Endometrial microvascular endothelial cells (primary cell): ENCODE measurements around the gene UQCRHL. TPM values are rescaled to one million over a fixed set of nuclear protein-coding genes. Genes with fewer than 3 reads are reported as not detected.
"Not testable (repeated sequence)": the region's sequence is repeated elsewhere in the genome, so short reads cannot be mapped to it uniquely, and the experiment has no call there.

Source experiments
- in situ Hi-C: cut with HindIII; loops from 2 replicates; pipeline ENCODE4 v1.10.0; 2017; ENCODE audit warnings: low sequenced_read_pairs, low pct_unique_long_range_greater_than_20kb; ENCODE audit errors: inconsistent ontology term
- total RNA-seq: library from RNA; depleted of rRNA; stranded (reverse); fragments of >200 nt; gene quantifications from one replicate; pipeline ENCODE4 v1.2.3, GENCODE V29; 2015; ENCODE audit errors: inconsistent ontology term

The UQCRHL gene
- total RNA-seq, 1 donor from 2014 or later, result 2.5 TPM

DNA sequence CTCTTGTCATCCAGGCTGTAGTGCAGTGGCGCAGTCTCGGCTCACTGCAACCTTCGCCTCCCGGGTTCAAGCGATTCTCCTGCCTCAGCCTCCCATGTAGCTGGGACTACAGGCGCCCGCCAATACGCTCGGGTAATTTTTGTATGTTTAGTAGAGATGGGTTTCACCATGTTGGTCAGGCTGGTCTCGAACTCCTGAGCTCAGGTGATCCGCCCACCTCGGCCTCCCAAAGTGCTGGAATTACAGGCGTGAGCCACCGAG is 29.0 kb upstream of the UQCRHL start:
- in situ Hi-C loops, result not testable (repeated sequence)

DNA sequence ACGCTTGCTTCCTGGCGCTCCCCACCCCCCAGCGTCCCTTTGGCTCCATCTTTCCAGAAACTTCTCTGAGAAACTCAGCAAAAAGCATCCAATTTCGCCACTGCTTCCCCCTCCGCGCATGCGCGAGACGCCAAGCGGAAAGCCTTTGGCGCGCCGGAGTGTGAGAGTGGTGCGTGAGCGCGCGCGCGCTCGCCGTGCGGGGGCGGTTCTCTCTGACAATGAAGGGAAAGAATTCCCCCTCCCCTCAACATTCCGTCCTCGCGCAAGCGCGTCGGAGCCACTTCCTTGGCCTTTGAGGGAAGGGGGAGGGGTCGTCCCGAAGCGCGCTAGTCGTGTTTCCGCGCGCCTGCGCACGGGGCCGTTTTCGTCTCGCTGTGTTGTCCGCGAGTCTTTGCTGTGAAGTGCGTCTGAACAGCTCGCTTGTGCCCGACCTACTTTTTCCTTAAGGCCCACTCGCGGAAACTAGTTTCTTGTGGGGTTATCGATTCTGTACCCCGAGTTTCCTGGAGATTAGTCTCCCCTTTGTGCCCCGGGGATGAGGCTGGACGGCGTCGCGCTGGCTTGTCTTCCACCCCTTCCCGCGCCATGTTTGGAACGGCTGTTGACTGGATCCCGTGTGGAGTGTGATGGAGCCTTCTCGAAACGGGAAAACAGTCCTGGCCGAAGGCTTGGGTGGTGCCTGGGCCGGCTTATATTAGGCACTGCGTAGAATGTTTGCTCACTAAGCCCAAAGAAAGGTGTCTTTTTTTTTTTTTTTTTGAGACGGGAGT is 28.5 kb upstream of the UQCRHL start:
- in situ Hi-C loops, result no loop called here

DNA sequence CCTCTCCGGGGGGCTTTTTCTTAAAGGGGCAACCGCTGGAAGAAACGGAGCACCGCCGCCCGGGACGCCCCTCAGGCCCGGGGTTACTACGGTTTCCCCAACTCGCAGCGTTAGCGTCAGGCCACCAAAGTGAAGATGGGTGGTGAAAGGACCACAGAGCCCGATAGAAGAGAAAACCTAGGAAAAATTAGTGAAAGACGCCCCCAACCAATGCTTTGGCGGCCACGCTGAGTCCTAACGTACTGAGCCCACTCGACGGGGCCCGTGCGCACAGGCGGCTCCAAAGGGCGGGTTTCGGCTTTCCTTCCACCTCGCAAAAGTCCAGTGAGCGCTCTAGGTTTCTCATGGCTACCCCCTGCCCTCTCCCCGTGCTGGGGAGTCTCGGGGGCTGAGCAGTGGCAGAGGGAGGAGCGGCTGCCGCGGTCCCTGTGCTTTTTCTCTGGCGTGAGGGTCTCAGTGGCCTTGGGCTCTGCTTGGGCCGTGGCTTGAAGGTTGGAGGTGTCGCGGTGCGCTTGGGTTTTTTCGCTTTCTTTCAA is 27.8 kb upstream of the UQCRHL start:
- in situ Hi-C loops, result no loop called here

DNA sequence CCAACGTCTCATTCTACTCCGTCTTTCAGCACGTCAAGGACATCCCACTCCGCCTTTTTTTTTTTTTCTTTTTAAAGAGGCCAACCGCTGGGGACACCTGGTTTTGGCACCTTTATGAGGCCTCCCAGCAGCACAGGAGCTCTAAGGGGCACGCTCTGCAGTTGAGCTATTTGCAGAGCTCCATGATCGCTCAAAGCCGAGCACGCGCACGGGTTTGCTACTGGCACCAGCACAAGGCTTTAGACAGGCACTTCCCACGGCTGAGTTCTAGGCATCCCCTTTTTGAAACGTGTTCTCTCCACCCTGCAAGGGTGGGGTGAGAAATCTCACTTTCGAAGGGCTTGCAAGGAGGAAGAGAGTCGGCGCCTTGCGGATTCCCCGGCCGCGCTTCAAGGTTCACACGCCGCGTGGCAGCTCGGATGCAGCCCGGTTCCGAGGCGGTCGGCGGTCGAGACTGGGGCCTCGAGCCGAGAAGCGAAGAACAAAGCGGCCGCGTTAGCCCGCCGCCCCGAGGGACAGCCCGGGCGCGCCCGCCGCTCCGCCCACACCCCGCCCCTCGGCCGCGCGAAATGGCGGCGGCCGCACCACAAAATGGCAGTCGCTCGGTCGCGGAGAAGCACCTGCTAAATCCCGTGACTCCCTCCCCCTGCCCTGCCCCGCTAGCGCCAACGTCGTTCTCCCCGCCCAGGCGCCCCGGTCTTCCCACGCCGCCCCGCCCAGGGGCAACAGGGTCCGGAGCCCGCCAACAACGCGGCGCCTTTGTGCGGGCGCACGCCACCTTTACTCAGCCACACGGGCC is 27.2 kb upstream of the UQCRHL start:
- in situ Hi-C loops, result no loop called here

DNA sequence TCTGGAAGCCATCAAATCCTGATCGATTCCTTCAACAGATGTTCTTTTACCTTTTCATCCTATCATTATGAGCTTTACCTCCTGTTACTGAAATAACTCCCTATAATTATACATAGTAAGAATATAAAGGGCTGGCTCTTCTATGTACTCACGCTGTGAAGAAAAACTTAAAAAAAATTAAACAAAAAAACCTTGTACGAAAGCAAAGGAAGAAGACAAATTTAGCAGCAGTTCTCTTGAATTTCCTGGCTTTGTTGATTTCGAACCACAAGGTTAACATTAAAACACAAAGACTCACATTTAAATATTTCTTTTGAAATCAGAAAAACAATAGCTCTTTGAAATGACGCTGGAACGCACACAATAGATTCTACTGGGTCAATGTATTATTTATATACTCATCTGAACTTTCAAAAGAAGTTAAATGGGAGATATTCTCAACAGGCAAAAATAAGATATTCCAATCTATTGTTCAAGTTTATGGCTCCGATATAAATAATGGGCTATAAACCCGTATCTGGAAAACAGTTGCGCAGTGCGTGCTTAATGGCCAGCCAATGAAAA is 26.5 kb upstream of the UQCRHL start:
- in situ Hi-C loops, result no loop called here

DNA sequence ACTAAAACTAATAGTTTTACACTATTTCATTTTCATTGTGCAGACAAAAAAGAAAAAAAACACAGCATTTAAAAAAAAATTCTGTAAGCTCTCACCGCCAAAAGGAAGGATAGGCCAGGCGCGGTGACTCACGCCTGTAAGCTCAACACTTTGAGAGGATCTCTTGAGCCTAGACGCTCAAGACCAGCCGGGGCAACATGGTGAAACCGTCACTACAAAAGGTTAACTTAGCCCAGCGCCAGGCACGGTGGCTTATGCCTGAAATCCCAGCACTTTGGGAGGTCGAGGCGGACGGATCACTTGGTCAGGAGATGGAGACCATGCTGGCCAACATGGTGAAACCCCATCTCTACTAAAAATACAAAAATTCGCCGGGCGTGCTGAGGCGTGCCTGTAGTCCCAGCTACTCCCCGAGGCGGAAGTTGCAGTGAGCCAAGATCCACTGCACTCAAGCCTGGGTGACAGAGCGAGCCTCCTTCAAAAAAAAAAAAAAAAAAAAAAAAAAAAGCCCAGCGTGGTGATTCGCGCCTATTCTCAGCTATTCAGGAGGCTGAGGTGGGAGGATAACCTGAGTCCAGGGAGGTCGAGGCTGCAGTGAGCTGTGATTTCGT is 25.7 kb upstream of the UQCRHL start:
- in situ Hi-C loops, result no loop called here

DNA sequence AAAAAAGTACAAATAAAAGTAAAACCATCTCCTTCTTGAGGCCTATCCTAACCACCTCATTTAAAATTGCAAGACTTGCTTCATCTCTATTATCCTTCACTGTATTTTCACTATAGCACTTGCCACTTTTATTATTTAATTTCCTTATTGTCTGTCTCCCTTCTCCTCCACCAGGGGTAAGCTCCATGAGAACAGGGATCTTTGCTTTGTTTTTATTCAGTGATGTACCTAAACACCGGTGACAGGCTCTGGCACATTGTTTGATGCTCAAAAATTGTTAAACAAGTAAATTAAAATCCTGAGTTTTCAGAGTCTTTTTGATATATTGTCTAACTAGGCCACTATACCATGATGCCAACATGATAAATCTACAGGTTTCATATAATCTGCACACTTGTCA is 22.8 kb upstream of the UQCRHL start:
- in situ Hi-C loops, result no loop called here

DNA sequence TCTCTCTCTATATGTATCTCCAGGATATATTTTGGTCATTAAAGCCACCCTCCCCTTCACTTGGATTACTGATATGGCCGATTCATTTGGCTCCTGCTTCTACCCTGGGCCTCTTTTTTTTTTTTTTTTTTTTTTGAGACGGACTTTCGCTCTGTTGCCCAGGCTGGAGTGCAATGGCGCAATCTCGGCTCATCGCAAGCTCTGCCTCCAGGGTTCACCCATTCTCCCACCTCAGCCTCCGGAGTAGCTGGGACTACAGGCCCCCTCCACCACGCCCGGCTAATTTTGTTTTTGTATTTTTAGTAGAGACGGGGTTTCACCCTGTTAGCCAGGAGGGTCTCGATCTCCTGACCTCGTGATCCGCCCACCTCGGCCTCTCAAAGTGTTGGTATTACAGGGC is 21.5 kb upstream of the UQCRHL start:
- in situ Hi-C loops, result not testable (repeated sequence)

DNA sequence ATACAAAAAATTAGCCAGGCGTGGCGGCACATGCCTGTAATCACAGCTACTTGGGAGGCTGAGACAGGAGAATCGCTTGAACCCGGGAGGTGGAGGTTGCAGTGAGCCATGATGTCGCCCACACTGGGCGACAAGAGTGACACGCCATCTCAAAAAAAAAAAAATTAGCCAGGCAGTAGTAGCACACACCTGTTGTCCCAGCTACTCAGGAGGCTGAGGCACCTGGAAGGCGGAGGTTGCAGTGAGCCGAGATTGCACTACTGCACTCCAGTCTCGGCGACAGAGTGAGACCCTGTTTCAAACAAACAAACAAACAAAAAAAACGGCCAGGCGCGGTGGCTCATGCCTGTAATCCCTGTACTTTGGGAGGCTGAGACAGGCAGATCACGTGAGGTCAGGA is 20.1 kb upstream of the UQCRHL start:
- in situ Hi-C loops, result not testable (repeated sequence)

DNA sequence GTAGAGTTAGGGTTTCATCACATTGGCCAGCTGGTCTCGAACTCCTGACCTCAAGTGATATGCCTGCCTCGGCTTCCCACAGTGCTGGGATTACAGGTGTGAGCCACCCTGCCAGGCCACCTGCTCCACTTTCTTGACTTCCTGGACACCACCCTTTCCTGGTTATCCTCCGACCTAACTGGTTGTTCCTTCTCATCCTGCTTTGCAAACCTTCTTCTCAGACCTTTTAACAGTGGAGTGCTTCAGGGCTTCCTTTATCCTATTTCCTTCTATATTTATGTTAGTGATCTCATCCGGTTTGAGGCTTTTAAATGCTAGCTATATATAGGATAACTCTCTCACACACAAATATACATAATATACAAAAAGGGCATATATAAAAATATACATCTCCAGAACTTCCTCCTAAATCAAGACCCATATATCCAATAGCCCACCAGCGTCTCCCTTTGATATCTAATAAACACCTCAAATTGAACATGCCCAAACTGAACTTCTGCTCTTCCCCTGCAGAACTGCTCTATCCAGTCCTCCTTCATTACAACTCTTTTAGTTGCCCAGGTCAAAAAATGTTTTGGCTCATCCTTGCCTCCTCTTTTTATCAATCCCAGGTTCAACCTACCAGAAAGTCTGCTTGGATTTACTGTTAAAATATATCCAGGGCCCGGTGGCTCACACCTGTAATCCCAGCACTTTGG is 19.5 kb upstream of the UQCRHL start:
- in situ Hi-C loops, result no loop called here

DNA sequence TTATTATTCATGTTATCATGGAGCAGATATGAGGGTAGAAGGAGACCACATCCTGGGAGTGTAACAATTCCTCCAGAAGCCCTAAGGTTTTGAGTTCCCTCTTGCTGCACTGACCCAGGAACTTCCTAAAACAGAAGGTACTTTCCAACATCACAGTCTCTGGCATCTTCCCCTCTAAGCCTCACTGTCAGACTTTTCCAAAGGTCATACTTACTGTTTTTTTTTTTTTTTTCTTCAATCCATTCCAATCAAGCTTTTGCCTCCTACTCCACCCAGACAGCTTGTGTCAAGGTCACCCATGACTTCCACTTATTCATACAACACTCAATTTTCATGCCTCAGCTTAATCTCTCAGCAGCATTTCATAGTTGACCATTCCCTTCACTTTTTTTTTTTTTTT is 18.4 kb upstream of the UQCRHL start:
- in situ Hi-C loops, result no loop called here

DNA sequence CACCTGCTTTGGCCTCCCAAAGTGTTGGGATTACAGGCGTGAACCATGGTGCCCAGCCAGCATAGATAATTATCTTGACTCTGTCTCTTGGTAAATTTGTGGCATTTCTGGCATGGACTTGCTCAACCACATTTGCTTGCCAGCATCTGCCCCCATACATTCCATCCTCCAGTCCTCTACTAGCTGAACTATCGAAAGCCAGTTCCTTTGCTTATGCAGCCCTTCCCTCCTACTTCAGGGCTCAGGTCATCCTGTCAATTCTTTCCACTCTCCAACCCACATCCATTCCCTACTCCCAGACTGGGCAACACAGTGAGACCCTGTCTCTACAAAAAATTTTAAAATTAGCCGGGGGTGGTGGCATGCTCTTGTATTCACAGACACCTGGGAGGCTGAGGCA is 13.0 kb upstream of the UQCRHL start:
- in situ Hi-C loops, result no loop called here

DNA sequence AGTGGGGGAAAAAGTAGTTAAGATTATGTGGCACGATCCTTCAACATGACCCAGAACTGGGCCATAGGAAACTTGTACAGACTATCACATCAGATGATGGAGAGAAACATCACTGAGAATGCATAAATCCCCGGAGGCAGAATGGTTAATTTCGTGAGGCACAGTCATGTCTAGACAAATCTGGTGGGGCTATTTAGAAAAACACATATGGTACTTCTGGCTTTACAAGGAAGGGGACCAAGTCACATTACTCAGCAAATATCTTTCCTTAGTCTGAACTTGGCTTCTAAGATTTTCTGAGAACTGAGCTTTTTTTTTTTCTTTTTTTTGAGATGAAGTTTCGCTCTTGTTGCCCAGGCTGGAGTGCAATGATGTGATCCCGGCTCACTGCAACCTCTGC is 9.2 kb upstream of the UQCRHL start:
- in situ Hi-C loops, result no loop called here

DNA sequence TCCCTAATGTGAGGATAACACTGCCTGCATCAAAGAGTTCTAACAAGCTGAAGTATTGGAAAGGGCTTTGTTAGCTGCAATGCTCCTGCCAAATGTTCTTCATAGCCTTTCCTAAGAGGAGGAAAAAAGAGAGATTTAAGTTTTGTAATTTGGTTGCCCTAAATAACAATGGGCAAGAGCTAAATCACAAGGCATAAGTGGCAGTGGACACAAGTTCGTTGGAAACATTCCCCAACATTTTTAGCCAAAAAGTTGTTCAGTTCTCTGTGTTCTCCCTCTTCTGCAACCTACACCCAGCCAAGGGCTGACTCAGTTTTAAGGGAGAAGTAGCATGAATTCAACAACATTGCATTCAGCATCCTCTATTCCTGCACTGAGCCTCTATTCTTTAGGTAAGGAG is 2.6 kb upstream of the UQCRHL start:
- in situ Hi-C loops, result no loop called here

DNA sequence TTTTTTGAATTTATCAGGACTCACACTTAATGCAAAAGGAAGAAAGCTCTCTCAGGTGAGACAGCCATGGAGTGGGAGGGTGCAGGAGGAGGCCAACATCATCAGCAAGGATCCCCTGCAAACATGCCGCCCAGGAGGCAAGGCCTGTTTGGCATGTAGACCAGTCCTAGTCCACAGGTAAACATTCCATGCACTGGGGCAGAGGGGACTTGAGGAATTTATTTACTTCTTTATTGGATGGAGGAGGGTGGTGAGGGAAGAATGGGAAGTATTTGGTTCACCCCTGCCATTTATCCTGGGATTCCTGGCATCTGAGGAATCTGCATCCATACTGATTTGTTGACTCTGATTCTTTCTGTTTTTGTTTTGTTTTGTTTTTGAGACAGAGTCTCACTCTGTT is 1.5 kb upstream of the UQCRHL start:
- in situ Hi-C loops, result no loop called here

DNA sequence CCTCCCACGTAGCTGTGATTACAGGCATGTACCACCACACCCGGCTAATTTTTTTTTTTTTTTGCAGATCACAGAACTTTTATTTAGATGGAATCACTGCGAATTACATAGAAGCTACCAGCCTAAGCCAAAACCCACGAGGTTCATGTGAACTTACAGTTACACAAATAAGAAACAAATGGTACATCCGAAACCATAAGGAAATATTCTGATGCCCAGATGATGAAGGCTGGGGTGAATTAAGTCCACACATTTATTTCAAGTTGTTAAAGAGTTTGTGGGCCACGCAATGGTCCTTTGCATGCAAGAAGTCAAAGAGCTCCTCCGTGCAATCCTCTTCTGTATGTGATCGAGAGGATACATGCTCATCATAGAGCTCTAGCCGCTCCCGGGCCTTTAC is 328 bp downstream of the UQCRHL start:
- in situ Hi-C loops, result no loop called here

DNA sequence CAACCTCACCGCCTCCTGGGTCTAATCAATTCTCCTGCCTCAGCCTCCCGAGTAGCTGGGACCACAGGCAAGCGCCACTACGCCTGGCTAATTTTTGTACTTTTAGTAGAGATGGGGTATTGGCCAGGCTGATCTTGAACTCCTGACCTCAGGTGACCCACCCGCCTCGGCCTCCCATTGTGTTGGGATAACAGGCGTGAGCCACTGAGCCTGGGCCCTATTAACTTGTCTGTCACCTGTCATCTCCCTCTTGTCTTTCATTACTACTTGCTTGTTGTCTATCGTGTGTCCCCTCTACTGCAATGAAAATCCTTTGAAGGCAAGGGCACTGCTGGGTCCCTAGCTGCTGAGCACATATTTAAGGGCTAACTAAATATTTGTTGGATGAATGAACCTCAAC is 3.4 kb downstream of the UQCRHL start:
- in situ Hi-C loops, result no loop called here

DNA sequence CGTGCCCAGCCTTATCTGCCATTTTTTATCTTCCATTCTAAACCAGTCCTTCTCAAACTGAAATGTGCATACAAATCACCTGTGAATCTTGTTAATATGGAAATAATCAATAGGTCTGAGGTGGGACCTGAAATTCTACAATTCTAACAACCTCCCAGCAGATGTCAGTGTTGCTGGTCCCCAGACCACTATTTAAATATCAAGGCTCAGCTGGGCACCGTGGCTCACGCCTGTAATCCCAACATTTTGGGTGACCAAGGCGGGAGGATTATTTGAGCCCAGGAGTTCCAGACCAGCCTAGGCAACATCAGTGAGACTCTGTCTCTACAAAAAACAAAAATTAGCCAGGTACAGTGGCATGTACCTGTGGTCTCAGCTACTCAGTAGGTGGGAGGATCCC is 4.1 kb downstream of the UQCRHL start:
- in situ Hi-C loops, result no loop called here

DNA sequence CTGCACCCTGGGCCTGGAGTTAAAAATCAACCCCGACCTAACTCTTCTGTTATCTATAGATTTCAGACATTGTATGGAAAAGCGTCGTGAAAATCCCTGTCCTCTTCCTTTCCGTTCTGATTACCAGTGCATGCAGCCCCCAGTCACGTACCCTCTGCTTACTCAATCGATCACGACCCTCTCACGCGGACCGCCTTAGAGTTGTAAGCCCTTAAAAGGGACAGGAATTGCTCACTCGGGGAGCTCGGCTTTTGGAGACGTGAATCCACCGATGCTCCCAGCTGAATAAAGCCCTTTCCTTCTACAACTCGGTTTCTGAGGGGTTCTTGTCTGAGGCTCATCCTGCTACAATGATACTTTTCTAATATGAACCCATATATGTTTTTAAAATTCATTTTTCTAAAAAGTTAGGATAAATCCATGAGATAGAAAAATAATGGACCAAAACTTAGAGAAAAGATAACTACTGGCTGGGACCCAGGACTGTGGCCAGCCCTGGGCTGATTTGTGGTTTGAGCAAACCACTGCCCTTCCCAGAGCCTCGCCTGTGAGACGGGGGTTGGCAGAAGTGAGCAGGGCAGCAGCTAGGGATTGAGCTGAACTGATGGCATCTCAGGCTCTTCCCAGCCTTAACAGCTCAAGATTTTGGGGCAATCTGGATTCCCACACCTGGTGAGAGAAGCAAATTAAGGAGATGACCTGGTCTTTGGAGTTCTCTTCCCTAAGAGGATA is 5.0 kb downstream of the UQCRHL start:
- in situ Hi-C loops, result no loop called here
